GM19468 (cell line): ENCODE measurements around the gene DNAJC5.
A peak's percentile ranks its signal among the peaks of the same experiment; 100 is the strongest.
"Not testable (repeated sequence)": the region's sequence is repeated elsewhere in the genome, so short reads cannot be mapped to it uniquely, and the experiment has no call there.

Source experiments
- ATAC-seq: cut with Tn5 transposase; IDR thresholded peaks from one replicate; pipeline ENCODE4 v1.9.1; 2021; ENCODE audit warnings: mild to moderate bottlenecking, moderate library complexity, moderate number of reproducible peaks; ENCODE audit not compliant: unreplicated experiment; ENCODE audit errors: extremely low read depth

The DNAJC5 gene

DNA sequence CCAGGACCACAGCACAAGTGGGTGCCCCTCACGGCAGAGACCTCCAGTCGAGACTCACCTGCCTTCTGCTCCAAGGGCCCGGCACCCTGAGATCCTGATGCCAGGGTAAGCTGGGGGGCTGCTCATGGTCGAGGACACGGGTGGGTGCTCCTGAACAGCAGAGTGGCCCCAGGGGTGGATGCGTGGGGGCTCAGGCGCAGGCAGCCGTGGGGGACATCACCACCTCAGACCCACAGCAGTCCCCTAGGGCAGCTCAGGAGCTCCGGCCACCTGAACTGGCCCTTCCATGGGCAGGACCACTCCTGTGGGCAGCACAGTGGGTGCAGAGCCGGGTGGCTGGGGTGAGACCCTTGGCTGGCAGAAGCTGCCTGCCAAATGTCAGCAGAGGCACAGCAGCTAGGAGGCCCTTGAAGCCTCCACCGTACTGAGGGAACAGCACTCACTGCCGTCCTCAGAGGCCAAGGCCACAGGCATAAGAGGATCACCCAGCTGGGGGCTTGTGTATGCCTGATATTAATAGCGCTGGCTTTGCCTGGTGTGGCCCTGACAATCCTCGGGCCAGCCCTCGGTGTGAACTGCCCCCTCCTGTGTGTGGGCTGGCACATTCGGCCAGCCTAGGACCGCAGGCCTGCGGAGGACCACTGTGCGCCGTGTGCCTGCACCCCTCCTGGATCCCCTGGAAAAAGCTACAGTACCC is 55.9 kb downstream of the DNAJC5 start:
- ATAC-seq, result no peak

DNA sequence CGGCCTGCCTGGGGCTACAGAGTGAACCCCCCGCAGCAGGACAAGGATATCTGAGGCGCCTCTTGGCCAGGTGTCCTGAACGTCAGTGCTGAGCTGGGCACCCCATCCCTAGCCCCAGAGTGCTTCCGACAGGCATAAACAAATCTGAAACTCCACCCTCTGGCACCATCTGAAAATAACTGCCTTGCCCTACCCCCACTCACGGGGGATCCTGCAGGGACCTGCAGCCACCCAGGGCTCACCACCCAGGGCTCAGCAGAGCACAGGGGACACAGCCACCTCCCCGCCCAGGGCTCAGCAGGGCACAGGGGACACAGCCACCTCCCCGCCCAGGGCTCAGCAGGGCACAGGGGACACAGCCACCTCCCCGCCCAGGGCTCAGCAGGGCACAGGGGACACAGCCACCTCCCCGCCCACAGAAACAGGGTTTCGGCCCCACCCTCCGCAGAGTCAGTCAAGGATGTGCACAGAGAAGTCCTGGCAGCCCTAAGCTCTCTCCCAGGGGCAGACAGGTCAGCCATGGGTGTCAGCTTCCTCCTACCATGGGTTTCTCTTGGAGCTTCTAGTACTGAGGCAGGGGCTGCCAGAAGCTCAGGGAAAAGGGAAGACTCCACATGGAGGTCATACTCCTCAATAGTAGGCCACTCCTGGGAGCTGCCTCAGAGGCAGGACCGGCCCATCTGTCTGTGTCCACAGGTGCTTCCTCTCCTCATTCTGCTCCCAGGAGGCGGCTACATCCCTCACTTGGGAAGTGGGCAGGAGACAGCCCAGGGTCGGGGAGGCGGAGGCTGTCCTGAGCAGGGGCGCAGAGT is 56.7 kb downstream of the DNAJC5 start:
- ATAC-seq, result no peak

DNA sequence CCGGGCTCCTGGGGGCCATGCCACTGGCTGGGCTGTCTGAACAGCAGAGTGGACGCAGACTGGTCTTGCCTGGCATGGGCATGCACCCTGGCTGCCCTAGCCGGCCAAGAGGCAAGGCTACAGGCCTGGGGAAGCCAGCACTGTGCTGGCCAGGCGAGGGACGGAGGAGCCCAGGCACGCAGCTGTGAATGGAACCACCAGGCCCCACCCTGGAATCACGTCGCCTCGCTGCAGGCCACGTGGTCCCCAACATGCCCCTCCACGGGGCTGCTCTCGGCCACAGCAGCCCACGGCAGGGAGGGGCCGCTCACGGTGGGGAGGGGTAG is 57.2 kb downstream of the DNAJC5 start:
- ATAC-seq, result no peak

DNA sequence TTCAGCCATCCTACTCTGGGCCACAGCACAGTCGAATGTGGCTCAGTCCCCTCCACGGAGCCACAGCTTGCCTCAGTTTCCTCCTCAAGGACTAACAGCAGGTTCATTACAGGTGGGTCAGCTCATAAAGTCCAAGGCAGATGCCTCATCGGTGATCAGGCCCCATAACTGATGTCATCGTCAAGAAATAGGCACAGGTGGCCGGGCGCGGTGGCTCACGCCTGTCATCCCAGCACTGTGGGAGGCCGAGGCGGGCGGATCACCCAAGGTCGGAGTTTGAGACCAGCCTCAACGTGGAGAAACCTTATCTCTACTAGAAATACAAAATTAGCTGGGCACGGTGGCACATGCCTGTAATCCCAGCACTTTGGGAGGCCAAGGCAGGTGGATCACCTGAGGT is 57.8 kb downstream of the DNAJC5 start:
- no peak for ATAC-seq

DNA sequence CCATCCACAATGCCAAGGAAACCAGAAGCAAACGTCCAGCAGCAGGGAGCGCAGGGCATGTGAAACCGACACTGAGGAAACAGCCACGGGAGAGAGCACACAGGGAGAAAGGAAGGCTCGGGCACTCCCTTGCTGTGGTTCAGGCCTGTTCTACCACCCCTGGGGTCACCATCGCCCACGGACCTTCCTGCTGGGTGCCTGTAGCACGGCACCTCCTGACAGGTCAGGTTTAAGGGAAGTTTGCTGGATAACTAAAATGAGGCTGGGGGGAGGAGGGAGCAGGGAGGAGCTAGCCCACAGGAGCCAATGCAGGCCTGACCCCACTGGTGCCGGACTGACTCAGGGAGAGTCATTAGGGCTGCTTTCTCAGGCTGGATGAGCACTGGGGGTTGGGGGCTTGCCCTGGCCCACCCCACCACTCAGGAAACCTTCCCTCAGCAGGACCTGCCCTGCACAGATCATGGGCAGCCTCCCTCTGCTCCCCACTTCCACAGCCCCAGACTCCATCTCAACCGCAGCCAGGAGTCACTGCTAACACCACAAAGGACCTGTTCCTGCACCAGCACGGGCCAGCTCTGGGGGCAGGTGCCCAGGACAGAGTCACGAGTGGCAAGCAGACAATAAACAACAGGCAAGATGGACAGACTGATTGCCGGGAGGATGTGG is 59.0 kb downstream of the DNAJC5 start:
- ATAC-seq, result no peak

DNA sequence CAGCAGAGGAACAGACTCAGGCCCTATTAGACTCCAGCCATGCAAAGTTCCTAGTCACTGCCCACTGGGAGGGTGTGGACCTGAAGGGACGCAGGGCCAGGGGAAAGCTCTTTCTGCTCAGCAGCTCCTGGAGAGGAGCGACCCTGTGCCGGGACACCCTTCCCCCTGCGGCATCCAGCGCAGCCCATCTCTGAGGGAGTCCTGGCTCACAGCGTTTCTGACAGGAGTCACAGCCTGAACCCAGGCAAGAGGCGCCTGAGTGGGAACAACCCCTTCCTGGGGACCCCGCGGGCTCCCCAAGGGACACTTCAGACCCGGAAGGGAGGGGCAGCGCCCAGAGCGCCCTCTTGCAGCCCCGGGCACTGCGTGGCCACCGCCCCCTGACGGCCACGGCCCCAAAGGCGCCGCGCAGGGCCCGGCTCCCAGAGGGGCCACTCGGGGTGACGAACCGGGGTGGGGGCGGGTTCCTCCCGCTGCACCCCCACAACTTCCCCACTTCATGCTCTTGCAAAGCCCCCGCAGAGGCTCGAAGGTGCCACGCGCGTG is 60.4 kb downstream of the DNAJC5 start:
- ATAC-seq, result no peak

DNA sequence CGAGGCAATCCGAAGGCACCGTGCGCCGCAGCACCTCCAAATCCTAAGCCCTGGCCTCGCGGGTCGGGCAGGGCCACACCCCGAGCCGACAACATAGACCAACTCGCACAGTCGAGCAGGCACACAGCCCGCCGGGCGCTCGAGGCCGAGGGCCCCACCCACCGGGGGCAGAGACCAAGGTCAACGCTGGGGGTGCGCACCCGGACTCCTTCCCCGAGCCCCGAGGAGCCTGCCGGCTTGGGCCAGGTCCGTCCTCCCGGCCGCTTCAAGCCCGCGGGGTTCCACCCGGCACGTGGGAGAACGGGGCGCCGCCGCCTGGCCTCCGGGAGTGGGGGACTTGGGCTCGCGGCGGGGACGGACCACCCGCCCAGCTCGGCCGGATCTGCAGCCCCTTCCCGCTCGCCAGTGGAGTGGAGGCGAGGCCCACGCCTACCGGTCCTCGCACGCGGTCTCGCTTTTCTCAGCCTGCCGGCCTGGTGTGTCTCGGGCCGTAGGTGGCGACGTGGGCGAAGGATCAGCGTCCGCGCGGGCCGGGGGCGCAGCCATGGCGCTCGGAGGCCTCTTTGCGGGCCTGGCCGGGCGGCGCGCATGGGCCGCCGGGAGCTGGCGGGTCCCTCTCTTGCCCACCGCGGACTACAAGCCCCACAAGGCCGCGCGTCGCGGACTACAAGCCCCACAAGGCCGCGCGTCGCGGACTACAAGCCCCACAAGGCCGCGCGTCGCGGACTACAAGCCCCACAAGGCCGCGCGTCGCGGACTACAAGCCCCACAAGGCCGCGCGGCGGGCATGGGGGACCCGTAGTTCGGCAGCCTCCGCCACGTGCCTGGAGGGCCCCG is 61.1 kb downstream of the DNAJC5 start, which contains the start of gene UCKL1:
Gene UCKL1, minus strand, starts transcription at position 590 of the 837 bp plus-strand sequence. Its CDS starts 44 bp downstream, at position 546.
- ATAC-seq, result peak; percentile 60

DNA sequence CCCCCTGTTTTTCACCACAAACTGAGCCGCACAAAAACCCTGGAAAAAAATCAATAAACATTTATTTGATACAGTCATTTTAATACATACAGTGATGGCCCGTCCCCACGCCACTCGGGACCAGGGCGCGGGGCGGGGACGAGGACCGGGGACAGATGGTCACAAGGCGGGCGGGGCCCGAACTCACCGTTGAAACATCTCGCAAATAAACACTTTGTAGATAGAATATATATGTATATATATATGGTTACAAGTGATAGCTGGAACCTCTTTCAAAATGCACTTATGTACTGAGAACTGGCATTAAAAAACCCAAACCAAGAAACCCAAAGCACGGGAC is 61.7 kb downstream of the DNAJC5 start:
- ATAC-seq, result no peak

DNA sequence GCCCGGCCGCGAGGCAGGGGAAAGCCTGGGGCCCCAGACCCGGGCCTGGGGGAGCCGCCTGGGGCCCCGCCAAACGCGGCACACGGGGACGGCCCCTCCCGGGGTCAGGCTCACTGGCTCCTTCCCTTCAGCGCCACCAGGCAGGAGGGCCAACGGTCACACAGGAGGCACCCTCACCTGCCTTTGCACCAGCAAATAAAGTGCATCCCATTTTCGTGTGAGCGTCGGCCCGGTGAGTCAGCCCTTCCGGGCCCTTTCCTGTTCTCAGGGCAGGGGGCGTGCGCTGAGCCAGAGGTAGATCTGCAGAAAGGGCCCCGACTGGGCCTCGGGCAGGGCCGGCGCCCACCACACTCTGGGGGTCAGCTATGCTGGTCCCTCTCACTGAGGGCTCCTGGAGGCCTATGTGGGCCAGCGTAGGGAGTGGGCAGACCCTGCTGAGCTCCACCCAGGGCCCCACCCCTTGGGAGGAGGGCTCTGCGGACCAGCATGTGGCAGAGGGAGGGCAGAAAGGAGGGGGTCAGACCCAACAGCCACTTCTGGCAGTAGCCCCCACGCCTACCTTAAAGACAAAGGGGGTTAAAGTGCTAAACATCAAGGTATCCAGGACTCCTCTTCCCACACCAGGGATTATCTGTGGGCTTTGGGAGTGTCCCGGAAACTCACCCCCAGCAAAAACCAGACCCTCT is 62.2 kb downstream of the DNAJC5 start:
- ATAC-seq, result no peak

DNA sequence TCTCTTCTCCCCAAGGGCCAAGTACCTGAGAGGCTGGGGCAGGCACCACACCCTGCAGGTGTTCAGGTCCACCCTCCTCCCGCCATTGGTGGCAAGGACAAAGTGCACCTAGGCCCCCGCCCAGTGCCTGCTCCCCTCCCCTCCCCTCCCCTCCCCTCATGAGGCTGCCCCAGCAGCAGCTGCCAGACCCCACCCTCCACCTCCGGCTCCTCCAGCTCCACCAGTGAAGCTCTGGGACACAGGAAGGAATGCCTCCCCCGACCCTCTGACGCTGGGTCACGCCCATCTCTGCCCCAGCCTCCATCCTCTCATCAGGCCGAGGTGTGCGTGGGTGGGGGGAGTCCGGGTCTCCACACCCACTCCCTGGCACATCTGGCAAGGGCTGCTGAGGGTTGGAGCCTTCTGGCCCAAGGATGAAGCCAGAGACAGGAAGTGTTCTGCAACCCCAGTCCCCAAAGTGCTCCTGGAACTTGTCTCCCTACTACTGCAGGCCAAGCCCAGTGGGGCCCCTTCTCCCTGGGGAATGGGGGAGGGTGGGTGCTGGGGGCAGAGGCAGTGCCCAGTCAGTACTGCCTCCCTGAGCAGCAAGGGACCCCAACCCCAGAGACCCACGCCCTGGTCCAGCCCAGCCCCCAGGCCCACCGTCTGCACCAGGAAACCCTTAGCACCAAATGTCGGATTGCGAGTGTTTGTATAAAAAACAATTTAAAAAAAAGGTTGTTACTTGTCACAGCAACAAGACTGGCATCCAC is 62.9 kb downstream of the DNAJC5 start:
- no peak for ATAC-seq

DNA sequence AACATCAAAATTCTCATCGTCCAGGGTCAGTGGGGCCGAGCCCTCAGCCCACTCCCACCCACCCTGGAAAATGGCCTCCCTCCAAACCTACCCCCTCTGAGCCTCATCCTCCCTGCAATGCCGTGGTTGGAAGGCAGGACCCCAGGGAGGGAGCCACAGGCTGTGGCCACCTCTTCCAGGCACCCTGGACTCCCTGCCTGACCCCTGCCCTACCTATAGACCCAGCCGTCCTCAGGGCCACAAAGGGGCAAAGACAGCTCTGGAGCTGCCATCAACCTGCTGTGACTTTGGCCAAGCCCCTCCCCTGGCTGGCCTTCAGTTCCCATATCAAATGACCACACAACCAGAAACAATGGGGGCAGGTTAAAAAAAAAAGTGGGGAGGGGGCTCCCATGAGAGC is 63.5 kb downstream of the DNAJC5 start:
- no peak for ATAC-seq

DNA sequence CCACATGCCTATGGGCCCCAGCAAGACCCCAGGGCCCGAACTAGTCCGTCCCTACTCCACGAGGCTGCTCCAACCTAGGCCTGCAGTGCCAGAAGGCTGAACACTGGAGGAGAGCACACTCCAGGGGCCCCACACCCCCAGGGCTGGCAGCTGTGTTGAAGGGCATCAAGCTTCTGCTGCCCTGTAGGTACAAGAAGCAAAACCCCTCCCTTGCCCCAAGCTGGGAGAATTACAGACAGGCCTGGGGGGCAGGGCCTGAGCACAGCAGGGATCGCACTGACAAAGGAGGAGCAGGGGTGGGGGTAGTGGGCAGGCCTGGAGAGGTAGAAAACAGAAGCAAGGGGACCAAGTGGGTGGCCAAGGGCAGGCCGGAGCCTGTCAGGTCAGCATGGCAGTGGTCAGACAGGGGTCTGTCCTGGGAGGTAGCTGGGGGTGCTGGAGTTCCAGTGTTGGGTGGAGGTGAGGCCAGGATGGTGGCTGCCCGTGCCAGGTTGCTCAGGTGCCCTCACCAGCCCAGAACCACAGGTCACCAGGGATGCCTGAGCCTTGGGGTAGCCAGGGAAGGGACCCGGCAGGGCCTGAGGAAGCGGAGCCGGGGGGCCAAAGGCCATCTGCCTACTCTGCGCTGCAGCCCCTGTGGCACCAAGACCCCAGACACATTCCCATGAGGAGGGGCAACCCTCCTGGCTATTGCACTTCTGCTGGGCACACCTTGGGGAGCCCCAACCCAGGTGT is 64.2 kb downstream of the DNAJC5 start:
- no peak for ATAC-seq

DNA sequence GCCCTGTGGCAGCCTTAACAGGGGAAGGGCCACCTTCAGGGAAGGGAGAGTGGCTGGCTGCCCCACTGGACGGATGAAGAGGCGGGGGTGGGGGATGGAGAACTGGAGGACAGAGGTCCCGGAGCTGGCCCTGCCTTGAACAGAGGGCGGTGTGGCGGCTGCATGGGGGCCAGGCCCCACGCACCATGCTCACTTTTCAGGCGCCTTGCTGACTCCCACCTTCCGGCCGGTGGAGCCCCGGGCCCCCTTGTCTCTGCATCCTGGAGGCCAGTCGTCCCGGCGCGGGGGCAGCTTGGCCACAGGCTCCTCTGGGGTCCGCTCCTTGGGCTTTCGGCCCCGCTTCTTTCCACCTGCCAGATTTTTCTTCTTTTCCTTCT is 64.8 kb downstream of the DNAJC5 start:
- ATAC-seq, result no peak

DNA sequence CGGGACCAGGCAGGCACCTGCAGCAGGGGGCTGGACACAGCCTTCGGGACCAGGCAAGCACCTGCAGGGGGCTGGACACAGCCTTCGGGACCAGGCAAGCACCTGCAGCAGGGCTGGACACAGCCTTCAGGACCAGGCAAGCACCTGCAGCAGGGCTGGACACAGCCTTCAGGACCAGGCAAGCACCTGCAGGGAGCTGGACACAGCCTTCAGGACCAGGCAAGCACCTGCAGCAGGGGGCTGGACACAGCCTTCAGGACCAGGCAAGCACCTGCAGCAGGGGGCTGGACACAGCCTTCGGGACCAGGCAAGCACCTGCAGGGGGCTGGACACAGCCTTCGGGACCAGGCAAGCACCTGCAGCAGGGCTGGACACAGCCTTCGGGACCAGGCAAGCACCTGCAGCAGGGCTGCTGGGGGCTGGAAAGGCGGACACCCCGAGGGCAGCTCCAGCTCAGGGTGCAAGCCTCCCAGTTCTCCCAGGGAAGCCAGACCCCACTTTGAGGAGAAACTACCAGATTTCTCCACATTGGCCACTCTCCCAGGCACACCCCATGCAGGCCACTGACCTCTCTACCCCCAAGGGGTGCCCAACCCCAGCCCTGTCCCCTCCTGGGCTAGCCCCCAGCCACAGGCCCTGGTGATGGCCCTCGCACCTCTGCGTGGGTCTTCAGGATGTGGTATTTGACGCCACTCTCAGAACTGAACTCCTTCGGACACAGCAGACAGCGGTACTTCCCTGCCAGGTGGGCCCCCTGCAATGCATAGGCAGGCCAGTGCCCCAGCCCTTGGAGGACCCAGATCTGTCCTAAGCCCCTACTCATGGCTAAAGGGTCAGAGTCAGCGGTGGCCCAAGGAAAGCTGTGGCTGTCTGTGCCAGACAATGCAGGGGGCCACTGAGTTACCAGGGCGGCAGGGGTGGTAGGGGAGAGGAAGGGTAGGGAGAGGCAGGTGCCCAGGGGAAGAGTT is 66.0 kb downstream of the DNAJC5 start:
- ATAC-seq, result not testable (repeated sequence)

DNA sequence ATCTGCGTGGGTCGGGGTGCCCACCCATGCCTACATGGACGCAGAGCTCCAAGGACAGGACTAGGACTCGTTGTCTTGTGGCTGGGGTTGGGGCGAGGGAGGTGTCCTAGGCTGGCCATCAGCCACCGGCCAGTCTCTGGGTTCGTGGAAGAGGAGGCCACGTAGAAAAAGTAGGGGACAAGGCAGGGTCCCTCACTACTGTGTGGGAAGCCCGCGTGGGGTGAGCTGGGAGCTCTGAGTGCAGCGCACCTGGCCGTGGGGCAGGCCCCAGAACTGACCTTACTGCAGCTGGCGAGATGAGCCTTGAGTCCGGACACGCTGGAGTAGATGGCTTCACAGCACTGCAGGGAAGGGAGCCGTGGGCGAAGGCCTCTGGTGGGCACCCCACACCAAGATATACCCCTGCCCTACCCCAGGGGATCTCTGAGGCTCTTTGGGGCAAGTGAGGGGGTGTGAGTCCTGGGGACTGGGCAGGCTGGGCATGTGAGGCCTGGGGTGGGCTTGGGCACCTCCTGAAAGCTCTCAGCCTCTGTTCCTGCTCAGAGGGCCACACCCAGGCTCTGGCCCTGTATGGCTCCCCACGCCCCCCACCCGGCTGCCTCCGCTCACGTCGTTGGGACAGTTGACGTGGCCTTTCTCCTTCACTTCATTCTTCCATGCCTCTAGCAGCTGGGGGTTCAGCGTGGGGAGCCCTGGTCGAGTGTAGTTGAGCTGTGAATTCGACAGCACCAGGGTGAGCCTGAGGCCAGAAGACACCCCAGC is 66.9 kb downstream of the DNAJC5 start:
- no peak for ATAC-seq
